ENCODE data around the gene HDAC11.

Gene HDAC11

DNA sequence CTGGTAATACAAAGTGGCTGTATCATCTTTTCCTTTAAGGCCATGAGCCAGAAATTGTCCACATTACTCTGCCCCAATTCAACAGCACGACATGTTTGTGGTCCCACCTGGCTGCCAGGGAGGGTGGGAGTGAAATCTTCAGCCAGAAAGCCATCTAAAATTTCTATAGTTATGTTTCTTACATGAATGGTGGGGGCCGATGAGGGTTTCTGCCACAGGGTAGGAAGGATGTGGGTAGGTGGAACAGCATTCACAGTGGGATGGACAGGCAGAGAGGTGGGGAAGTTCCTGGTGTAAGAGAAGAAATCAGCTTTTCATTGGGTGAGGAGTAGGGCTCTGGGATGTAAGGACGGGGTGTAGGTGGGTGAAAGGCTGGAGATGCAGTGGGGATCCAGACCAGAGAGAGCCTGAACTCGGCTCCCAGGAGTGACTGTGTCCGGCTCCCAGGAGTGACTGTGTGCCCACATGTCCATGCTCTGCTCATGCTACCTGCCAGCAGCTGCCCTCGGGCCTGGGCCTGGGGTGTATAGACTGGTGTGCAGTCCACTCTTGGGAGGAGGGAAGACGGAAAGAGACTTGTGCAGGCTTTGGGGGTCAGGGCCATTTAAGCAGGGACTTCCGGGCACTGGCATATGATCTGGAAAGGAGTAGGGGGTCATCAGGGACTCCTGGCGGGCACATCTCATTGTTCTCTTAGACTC, 65.0 kb downstream of the HDAC11 start:
- in situ Hi-C loops (cut with HindIII; ENCODE audit: low sequenced_read_pairs), result no loop called here
- no peak overlapping the region for H3K4me3 ChIP-seq (ENCODE audit: low read depth, low read length)
- DNase-seq (ENCODE audit: low read depth), result no peak
- TF ChIP-seq, protein P1, sequence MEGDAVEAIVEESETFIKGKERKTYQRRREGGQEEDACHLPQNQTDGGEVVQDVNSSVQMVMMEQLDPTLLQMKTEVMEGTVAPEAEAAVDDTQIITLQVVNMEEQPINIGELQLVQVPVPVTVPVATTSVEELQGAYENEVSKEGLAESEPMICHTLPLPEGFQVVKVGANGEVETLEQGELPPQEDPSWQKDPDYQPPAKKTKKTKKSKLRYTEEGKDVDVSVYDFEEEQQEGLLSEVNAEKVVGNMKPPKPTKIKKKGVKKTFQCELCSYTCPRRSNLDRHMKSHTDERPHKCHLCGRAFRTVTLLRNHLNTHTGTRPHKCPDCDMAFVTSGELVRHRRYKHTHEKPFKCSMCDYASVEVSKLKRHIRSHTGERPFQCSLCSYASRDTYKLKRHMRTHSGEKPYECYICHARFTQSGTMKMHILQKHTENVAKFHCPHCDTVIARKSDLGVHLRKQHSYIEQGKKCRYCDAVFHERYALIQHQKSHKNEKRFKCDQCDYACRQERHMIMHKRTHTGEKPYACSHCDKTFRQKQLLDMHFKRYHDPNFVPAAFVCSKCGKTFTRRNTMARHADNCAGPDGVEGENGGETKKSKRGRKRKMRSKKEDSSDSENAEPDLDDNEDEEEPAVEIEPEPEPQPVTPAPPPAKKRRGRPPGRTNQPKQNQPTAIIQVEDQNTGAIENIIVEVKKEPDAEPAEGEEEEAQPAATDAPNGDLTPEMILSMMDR (IDR thresholded peaks at IDR 0.05; ENCODE audit: low read depth, low read length, missing control alignments), result no peak

- no peak for DNase-seq (ENCODE audit: low read depth)
- TF ChIP-seq, protein P1 (IDR thresholded peaks at IDR 0.05; ENCODE audit: low read depth, low read length, missing control alignments), result no peak
- H3K4me3 ChIP-seq (ENCODE audit: low read depth, low read length), result no peak overlapping the region
- in situ Hi-C loops (cut with HindIII; ENCODE audit: low sequenced_read_pairs), result no loop called here
These were observed 65.9 kb downstream of the HDAC11 start for GRCh38 chr3:13545952-13546454.

GRCh38 chr3:13546667-13547171, 66.6 kb downstream of the HDAC11 start:
- TF ChIP-seq, protein P1 (IDR thresholded peaks at IDR 0.05; ENCODE audit: low read depth, low read length, missing control alignments), result no peak
- in situ Hi-C loops (cut with HindIII; ENCODE audit: low sequenced_read_pairs), result no loop called here
- H3K4me3 ChIP-seq (ENCODE audit: low read depth, low read length), result no peak overlapping the region
- no peak for DNase-seq (ENCODE audit: low read depth)

DNA sequence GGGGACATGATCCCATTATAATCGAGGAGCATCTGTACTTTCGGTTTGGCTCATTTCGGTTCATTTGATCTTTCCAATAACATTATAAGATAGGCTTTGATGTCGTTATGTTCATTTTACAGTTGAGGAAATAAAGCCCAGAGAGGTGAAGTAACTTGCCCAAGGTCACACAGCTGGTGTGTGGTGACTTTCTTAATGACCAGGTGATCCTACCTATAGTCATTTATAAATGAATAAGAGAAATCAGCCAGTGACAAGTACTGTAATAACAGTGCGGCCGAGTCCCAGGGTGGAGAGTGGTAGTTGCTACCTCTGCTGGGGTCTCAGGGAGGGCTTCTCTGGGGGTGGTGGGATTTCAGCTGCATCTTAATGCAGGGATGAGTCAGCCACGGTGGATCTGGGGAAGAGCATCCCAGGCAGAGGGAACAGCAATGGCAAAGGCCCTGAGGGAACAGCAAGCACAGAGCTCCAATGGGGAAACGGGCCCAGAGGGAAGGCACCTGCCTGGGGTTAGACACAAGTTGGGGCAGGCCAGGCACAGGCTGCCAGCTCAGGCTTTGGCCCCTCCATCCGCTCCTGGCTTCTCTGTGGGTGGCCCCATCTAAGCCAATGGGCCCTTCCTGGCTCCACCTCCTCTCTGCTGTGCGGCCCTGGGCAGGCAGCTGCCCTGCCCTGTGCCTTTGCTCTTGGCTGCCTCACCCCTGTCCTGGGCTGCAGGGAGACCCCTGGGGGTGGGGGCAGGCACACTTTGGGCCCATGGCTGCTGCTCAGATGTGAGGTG, 67.7 kb downstream of the HDAC11 start:
- no peak overlapping the region for H3K4me3 ChIP-seq (ENCODE audit: low read depth, low read length)
- TF ChIP-seq, protein P1 (IDR thresholded peaks at IDR 0.05; ENCODE audit: low read depth, low read length, missing control alignments), result no peak
- in situ Hi-C loops (cut with HindIII; ENCODE audit: low sequenced_read_pairs), result no loop called here
- no peak for DNase-seq (ENCODE audit: low read depth)

DNA sequence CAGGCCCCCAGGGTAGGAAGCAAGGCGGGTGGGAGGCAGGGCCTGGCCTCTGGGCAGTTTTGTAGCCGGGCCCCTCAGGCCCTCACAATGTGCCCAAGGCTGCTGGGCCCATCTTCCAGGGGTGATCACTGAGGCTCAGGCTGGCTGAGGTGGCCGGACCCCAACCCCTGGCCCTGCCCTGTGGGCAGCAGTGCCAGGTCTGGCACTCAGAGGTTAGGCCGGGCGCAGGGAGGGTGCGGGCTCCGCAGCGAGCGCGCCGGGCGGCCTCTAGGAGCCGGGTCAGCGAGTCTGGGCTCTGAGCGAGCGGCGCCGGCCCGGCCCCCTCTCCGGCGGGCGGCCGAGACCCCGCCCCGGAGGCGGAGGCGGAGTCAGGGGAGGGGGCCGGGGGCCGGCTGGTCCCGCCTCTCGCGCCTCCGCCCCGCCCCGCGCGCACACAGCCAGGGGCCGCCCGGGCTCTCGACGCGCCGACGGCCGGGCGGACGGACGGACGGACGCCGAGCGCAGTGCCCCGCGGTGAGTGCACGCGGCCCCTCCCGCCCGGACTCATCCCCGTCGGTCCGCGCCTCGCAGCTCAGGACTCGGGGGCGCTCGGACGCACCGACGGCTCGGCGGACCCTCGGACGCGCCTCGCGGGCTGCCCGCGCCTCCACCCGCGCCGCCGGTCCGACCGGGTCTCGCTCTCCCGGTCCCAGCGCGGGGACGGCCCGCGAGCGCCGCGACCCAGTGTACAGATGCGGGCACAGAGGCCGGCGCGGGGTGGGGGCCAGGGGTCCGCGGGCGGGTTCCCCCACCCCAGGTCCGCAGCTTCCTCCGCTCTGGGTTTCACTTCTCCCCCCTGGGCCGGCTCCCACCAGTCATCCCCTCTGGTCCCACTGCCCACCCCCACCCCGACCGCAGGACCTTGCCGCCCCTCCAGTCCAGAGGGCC, 68.9 kb downstream of the HDAC11 start, which contains the start of gene FBLN2:
Gene FBLN2, plus strand, starts transcription at position 430 of the 927 bp plus-strand sequence. CDS start 21,231 bp downstream, outside the sequence.
- peak within 1 kb of the TSS; percentile 5 for H3K4me3 ChIP-seq (ENCODE audit: low read depth, low read length)
- TF ChIP-seq, protein P1 (IDR thresholded peaks at IDR 0.05; ENCODE audit: low read depth, low read length, missing control alignments), result no peak
- DNase-seq (ENCODE audit: low read depth), result no peak
- in situ Hi-C loops (cut with HindIII; ENCODE audit: low sequenced_read_pairs), result no loop called here

All from astrocyte of the cerebellum (primary cell).